OCI-LY7 (cell line): ENCODE data around the gene BCL7C.

Source experiments
- CTCF ChIP-seq: fragments of 200-600 bp; sonication (generic); conservative IDR thresholded peaks from 2 replicates; pipeline ENCODE4 v1.5.1; 2014; ENCODE audit warnings: mild to moderate bottlenecking, antibody characterized with exemption, low read length, moderate library complexity, mixed read lengths
- EZH2phosphoT487 ChIP-seq: fragments of 200-600 bp; sonication (generic); IDR thresholded peaks from 2 replicates; pipeline ENCODE4 v1.6.1; 2018; ENCODE audit warnings: low read depth, borderline replicate concordance, mild to moderate bottlenecking, mixed run types, antibody characterized with exemption, low read length, moderate library complexity, mixed read lengths

GRCh38 chr16:30901201-30902028 is 7.5 kb upstream of the BCL7C start:
- TF ChIP-seq CTCF, result no peak
- no peak for TF ChIP-seq EZH2phosphoT487
